Osteoblast (primary cell): ENCODE results near the gene NFIB. TPM values are rescaled to one million over a fixed set of nuclear protein-coding genes. Genes with fewer than 3 reads are reported as not detected.

Experiments
- DNase-seq: peaks from one replicate; pipeline ENCODE4 v3.0.0; 2011; ENCODE audit warnings: low spot score, mixed read lengths; ENCODE audit not compliant: insufficient read length; ENCODE audit errors: missing footprints
- H2AFZ ChIP-seq: 2 replicates; pipeline ENCODE4 v1.6.0; 2011; ENCODE audit warnings: mild to moderate bottlenecking, low read length
- H3K27ac ChIP-seq: 2 replicates; pipeline ENCODE4 v1.5.1; 2011; ENCODE audit warnings: mild to moderate bottlenecking, low read depth, low read length, moderate library complexity
- H3K27me3 ChIP-seq: 2 replicates; pipeline ENCODE4 v1.6.0; 2012; ENCODE audit warnings: mild to moderate bottlenecking, control low read depth, inconsistent platforms, low read length, moderate library complexity; ENCODE audit not compliant: insufficient read depth
- H3K36me3 ChIP-seq: 2 replicates; pipeline ENCODE4 v1.5.1; 2011; ENCODE audit warnings: mild to moderate bottlenecking, low read length, control low read depth, moderate library complexity; ENCODE audit not compliant: insufficient read depth
- H3K4me1 ChIP-seq: 2 replicates; pipeline ENCODE4 v1.5.1; 2011; ENCODE audit warnings: mild to moderate bottlenecking, low read length, control low read depth, moderate library complexity; ENCODE audit not compliant: insufficient read depth
- H3K4me2 ChIP-seq: 2 replicates; pipeline ENCODE4 v1.6.0; 2011; ENCODE audit warnings: mild to moderate bottlenecking, low read length; ENCODE audit not compliant: insufficient read depth
- H3K4me3 ChIP-seq: fragments of 200-600 bp; sonication (generic); 3 replicates; pipeline ENCODE4 v1.5.1; 2012; ENCODE audit warnings: mild to moderate bottlenecking, low read length, inconsistent platforms; ENCODE audit not compliant: insufficient read depth
- H3K79me2 ChIP-seq: 2 replicates; pipeline ENCODE4 v1.6.0; 2012; ENCODE audit warnings: mild to moderate bottlenecking, low read length, control low read depth, inconsistent platforms; ENCODE audit not compliant: insufficient read depth
- H3K9me3 ChIP-seq: 2 replicates; pipeline ENCODE4 v1.5.1; 2011; ENCODE audit warnings: low read depth, low read length, control low read depth
- H4K20me1 ChIP-seq: 2 replicates; pipeline ENCODE4 v1.6.0; 2012; ENCODE audit warnings: mild to moderate bottlenecking, low read length, control low read depth; ENCODE audit not compliant: insufficient read depth
- CTCF ChIP-seq: IDR thresholded peaks from 2 replicates; pipeline ENCODE4 v1.5.1; 2011; ENCODE audit warnings: mild to moderate bottlenecking, low read depth, low read length, moderate library complexity; ENCODE audit errors: extremely low read depth
- total RNA-seq: library from RNA; depleted of rRNA; stranded (reverse); fragments of >200 nt; gene quantifications from 2 replicates; pipeline ENCODE4 v1.2.3, GENCODE V29; 2012

The NFIB gene
- total RNA-seq, 1 donor, result 21.0 TPM

GRCh38 chr9:14347406-14348122 lies 33.6 kb upstream of the NFIB start:
- Histone ChIP-seq H3K9me3 (no peaks in the 10 kb centered on the region), H3K79me2 (no peaks in the 10 kb centered on the region), H3K4me1 (peaks cover 12% of the 10 kb centered on the region), H3K36me3 (no peaks in the 10 kb centered on the region), H3K4me3 (peak overlapping the region; percentile 61), H3K4me2 (peak overlapping the region; percentile 84), H3K27me3 (peaks cover 86% of the 10 kb centered on the region), H4K20me1 (no peaks in the 10 kb centered on the region), H2AFZ (peak overlapping the region; percentile 72), H3K27ac (no peak overlapping the region)
- TF ChIP-seq CTCF, result no peak
- peak; percentile 88 for DNase-seq

- no peaks in the 10 kb centered on the region for H3K79me2 ChIP-seq
- H3K27me3 ChIP-seq, result peaks cover 92% of the 10 kb centered on the region
- no peaks in the 10 kb centered on the region for H3K36me3 ChIP-seq
- peak overlapping the region; percentile 61 for H3K4me3 ChIP-seq
- no peaks in the 10 kb centered on the region for H3K9me3 ChIP-seq
- no peak for TF ChIP-seq CTCF
- H4K20me1 ChIP-seq, result no peaks in the 10 kb centered on the region
- peak overlapping the region; percentile 72 for H2AFZ ChIP-seq
- H3K4me1 ChIP-seq, result peaks cover 12% of the 10 kb centered on the region
- no peak for DNase-seq
- H3K27ac ChIP-seq, result no peak overlapping the region
- H3K4me2 ChIP-seq, result peak overlapping the region; percentile 84
Measured at GRCh38 chr9:14346811-14347405, 33.0 kb upstream of the NFIB start.

- Histone ChIP-seq H4K20me1 (no peaks in the 10 kb centered on the region), H3K4me1 (peaks cover 12% of the 10 kb centered on the region), H3K36me3 (no peaks in the 10 kb centered on the region), H3K27me3 (peaks cover 96% of the 10 kb centered on the region), H3K79me2 (no peaks in the 10 kb centered on the region), H3K27ac (no peak overlapping the region), H3K4me3 (no peak overlapping the region), H3K9me3 (no peaks in the 10 kb centered on the region), H3K4me2 (no peak overlapping the region), H2AFZ (no peak overlapping the region)
- no peak for TF ChIP-seq CTCF
- no peak for DNase-seq
Measured at GRCh38 chr9:14346231-14346791, 32.4 kb upstream of the NFIB start.
